HepG2 (cell line): ENCODE data around the gene CDK18. TPM values are rescaled to one million over a fixed set of nuclear protein-coding genes. Genes with fewer than 3 reads are reported as not detected.

ENCODE experiments used
- GPN1 ChIP-seq: sonication (generic); formaldehyde crosslinking; IDR thresholded peaks from 2 replicates; pipeline ENCODE4 v1.5.1; 2020; ENCODE audit warnings: missing genetic modification reagents, borderline replicate concordance
- HOXA5 ChIP-seq: sonication (generic); formaldehyde crosslinking; IDR thresholded peaks from 2 replicates; pipeline ENCODE4 v1.4.0; 2020; ENCODE audit warnings: missing genetic modification reagents
- JUN ChIP-seq: sonication (generic); formaldehyde crosslinking; IDR thresholded peaks from 2 replicates; pipeline ENCODE4 v1.4.0; 2020; ENCODE audit warnings: mild to moderate bottlenecking, missing genetic modification reagents
- MYNN ChIP-seq: sonication (generic); formaldehyde crosslinking; IDR thresholded peaks from 2 replicates; pipeline ENCODE4 v1.4.0; 2020; ENCODE audit warnings: mild to moderate bottlenecking, low read depth, missing genetic modification reagents
- NAIF1 ChIP-seq: sonication (generic); formaldehyde crosslinking; IDR thresholded peaks from 2 replicates; pipeline ENCODE4 v1.5.0; 2020; ENCODE audit warnings: mild to moderate bottlenecking, missing genetic modification reagents, borderline replicate concordance
- NCOA2 ChIP-seq: sonication (generic); formaldehyde crosslinking; IDR thresholded peaks from 2 replicates; pipeline ENCODE4 v1.8.0; 2022; ENCODE audit warnings: inconsistent platforms
- POLR2G ChIP-seq: fragments of 200-400 bp; formaldehyde crosslinking; IDR thresholded peaks from 2 replicates; pipeline ENCODE4 v1.6.1; 2018; ENCODE audit warnings: mild to moderate bottlenecking, low read depth, low read length, moderate library complexity
- RARA ChIP-seq: IDR thresholded peaks from 2 replicates; pipeline ENCODE4 v1.6.1; 2016; ENCODE audit warnings: missing genetic modification reagents, missing compliant biosample characterization
- RARG ChIP-seq: sonication (generic); formaldehyde crosslinking; IDR thresholded peaks from 2 replicates; pipeline ENCODE4 v1.4.0; 2020; ENCODE audit warnings: low read depth, mild to moderate bottlenecking, missing genetic modification reagents
- REST ChIP-seq, 2 experiments: IDR thresholded peaks; 2 replicates each; pipeline ENCODE4 v1.6.1; 2011 to 2012; ENCODE audit warnings: low read length in 2 of 2, borderline replicate concordance in 1 of 2, low read depth in 1 of 2, mild to moderate bottlenecking in 1 of 2, moderate library complexity in 1 of 2
- SIN3B ChIP-seq: fragments of 150-350 bp; IDR thresholded peaks from 2 replicates; pipeline ENCODE4 v1.6.1; 2014; ENCODE audit warnings: low read length
- TP53 ChIP-seq: sonication (generic); formaldehyde crosslinking; conservative IDR thresholded peaks from 2 replicates; pipeline ENCODE4 v1.4.0; 2020; ENCODE audit warnings: missing genetic modification reagents
- XRCC5 ChIP-seq: fragments of 200-400 bp; formaldehyde crosslinking; optimal IDR thresholded peaks from 2 replicates; pipeline ENCODE3; 2017; ENCODE audit warnings: mild to moderate bottlenecking, low read length
- ZC3H13 ChIP-seq: sonication (generic); formaldehyde crosslinking; IDR thresholded peaks from 2 replicates; pipeline ENCODE4 v1.8.1; 2023; ENCODE audit warnings: mild to moderate bottlenecking, missing genetic modification reagents, moderate library complexity
- ZFP36L2 ChIP-seq: sonication (generic); formaldehyde crosslinking; IDR thresholded peaks from 2 replicates; pipeline ENCODE4 v1.4.0; 2020; ENCODE audit warnings: missing genetic modification reagents
- ZFY ChIP-seq: sonication (generic); formaldehyde crosslinking; IDR thresholded peaks from 2 replicates; pipeline ENCODE4 v1.4.0; 2020; ENCODE audit warnings: missing genetic modification reagents
- ZMYM4 ChIP-seq: sonication (generic); formaldehyde crosslinking; IDR thresholded peaks from 2 replicates; pipeline ENCODE4 v1.8.1; 2023; ENCODE audit warnings: mild to moderate bottlenecking, missing genetic modification reagents
- ZNF264 ChIP-seq: sonication (generic); formaldehyde crosslinking; IDR thresholded peaks from 2 replicates; pipeline ENCODE4 v1.4.0; 2020; ENCODE audit warnings: missing genetic modification reagents
- ZNF724P ChIP-seq: sonication (generic); formaldehyde crosslinking; IDR thresholded peaks from 2 replicates; pipeline ENCODE4 v1.8.0; 2022; ENCODE audit warnings: missing genetic modification reagents, borderline replicate concordance
- ZNF737 ChIP-seq: sonication (generic); formaldehyde crosslinking; IDR thresholded peaks from 2 replicates; pipeline ENCODE4 v1.5.0; 2020; ENCODE audit warnings: missing genetic modification reagents, mild to moderate bottlenecking, borderline replicate concordance
- ZNF761 ChIP-seq: sonication (generic); formaldehyde crosslinking; conservative IDR thresholded peaks from 2 replicates; pipeline ENCODE4 v1.4.0; 2020; ENCODE audit warnings: mild to moderate bottlenecking, missing genetic modification reagents
- polyA plus RNA-seq, 8 experiments: library from polyadenylated mRNA; depleted of rRNA in 3 of 8; stranded (reverse) in 7 of 8; unstranded in 1 of 8; fragments of >200 nt; fragmentation: Illumina TruSeq in 4 of 8; extraction: Trizol in 4 of 8; gene quantifications; 2 replicates each; pipeline versions ENCODE4 v1.2.1 to v1.2.3, GENCODE V29; 2011 to 2016; ENCODE audit warnings: low read depth in 4 of 8, missing spikeins in 1 of 8, mixed read lengths in 1 of 8; ENCODE audit not compliant: insufficient read depth in 1 of 8
- total RNA-seq, 5 experiments: library from RNA; depleted of rRNA; stranded (reverse); fragments of >200 nt; fragmentation: Illumina TruSeq; extraction: Trizol; gene quantifications; 2 replicates each; pipeline ENCODE4 v1.2.3, GENCODE V29; 2016; ENCODE audit warnings: low read depth in 1 of 5
- TF ChIP-seq, protein P1 (sequence below): sonication (generic); formaldehyde crosslinking; IDR thresholded peaks from 2 replicates; pipeline ENCODE4 v1.9.0; 2021; ENCODE audit warnings: missing genetic modification reagents, borderline replicate concordance
- TF ChIP-seq, protein P2 (sequence below): IDR thresholded peaks from 2 replicates; pipeline ENCODE4 v1.6.1; 2016; ENCODE audit warnings: control low read depth
- TF ChIP-seq, protein P3 (sequence below): sonication (generic); formaldehyde crosslinking; IDR thresholded peaks from 2 replicates; pipeline ENCODE4 v1.5.0; 2020; ENCODE audit warnings: missing genetic modification reagents

The CDK18 gene
- total and polyA plus RNA-seq, 2 of the 13 experiments (the other 11 are each of a cell fraction or from before 2014, with no cell fraction given): 6.4 to 38.8 TPM

DNA sequence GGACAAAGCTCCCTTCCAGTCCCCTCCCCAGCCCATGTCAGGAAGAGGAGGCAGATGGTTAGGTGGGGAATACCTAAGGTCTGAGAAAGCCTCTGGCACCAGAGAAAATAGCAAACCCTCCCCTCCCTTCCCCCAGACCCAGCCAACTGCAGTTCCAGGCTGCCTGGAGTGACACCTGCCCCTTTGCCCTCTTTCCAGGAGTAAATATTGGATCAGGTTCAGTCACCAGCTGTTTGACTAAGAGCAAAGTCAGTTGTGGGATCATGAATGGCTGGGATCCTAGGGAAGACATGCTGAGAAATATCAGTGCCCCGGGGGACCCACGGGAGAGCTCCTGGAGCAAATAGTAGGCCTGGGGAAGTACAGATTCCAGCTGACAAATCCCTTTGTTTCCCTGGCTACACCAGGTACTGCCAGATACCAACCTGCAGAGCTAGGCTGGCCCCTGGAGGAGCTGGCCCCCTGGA is 12.2 kb upstream of the CDK18 start (continued):
- TF ChIP-seq ZFP36L2 (CRISPR knock-in tag) (no peak), ZC3H13 (no peak), GPN1 (no peak), MYNN (CRISPR knock-in tag) (no peak), ZNF737 (no peak), HOXA5 (CRISPR knock-in tag) (no peak), RARG (CRISPR knock-in tag) (no peak), NAIF1 (CRISPR knock-in tag) (no peak), RARA (CRISPR knock-in tag) (peak; percentile 94), ZNF264 (CRISPR knock-in tag) (no peak), ZMYM4 (CRISPR knock-in tag) (peak; percentile 63; the same call in 1 of the 2 replicates), ZNF761 (no peak), XRCC5 (no peak), ZFY (CRISPR knock-in tag) (no peak), ZNF724P (CRISPR knock-in tag) (no peak), JUN (CRISPR knock-in tag) (peak; percentile 58; the same call in 1 of the 2 replicates), POLR2G (no peak), REST (IDR thresholded peaks at IDR 0.05; ENCODE audit: borderline replicate concordance in 1 of 2, low read depth in 1 of 2, low read length in 2 of 2) (peak in 1 of 2 experiments; percentile 62; a peak in 1 of 4 replicates), NCOA2 (CRISPR knock-in tag) (peak; percentile 73), TP53 (CRISPR knock-in tag) (no peak), SIN3B (no peak)
- TF ChIP-seq, protein P1, sequence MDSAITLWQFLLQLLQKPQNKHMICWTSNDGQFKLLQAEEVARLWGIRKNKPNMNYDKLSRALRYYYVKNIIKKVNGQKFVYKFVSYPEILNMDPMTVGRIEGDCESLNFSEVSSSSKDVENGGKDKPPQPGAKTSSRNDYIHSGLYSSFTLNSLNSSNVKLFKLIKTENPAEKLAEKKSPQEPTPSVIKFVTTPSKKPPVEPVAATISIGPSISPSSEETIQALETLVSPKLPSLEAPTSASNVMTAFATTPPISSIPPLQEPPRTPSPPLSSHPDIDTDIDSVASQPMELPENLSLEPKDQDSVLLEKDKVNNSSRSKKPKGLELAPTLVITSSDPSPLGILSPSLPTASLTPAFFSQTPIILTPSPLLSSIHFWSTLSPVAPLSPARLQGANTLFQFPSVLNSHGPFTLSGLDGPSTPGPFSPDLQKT (CRISPR knock-in tag): no peak
- TF ChIP-seq, protein P2, sequence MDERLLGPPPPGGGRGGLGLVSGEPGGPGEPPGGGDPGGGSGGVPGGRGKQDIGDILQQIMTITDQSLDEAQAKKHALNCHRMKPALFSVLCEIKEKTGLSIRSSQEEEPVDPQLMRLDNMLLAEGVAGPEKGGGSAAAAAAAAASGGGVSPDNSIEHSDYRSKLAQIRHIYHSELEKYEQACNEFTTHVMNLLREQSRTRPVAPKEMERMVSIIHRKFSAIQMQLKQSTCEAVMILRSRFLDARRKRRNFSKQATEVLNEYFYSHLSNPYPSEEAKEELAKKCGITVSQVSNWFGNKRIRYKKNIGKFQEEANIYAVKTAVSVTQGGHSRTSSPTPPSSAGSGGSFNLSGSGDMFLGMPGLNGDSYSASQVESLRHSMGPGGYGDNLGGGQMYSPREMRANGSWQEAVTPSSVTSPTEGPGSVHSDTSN (CRISPR knock-in tag): peak; percentile 82
- TF ChIP-seq, protein P3, sequence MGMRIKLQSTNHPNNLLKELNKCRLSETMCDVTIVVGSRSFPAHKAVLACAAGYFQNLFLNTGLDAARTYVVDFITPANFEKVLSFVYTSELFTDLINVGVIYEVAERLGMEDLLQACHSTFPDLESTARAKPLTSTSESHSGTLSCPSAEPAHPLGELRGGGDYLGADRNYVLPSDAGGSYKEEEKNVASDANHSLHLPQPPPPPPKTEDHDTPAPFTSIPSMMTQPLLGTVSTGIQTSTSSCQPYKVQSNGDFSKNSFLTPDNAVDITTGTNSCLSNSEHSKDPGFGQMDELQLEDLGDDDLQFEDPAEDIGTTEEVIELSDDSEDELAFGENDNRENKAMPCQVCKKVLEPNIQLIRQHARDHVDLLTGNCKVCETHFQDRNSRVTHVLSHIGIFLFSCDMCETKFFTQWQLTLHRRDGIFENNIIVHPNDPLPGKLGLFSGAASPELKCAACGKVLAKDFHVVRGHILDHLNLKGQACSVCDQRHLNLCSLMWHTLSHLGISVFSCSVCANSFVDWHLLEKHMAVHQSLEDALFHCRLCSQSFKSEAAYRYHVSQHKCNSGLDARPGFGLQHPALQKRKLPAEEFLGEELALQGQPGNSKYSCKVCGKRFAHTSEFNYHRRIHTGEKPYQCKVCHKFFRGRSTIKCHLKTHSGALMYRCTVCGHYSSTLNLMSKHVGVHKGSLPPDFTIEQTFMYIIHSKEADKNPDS (CRISPR knock-in tag): no peak
